ENCODE data around the gene PPARG. TPM values are rescaled to one million over a fixed set of nuclear protein-coding genes. Genes with fewer than 3 reads are reported as not detected.
"Not testable (repeated sequence)": the region's sequence is repeated elsewhere in the genome, so short reads cannot be mapped to it uniquely, and the experiment has no call there.

The PPARG gene
- total RNA-seq, 1 experiment from 2014 or later, result not detected

DNA sequence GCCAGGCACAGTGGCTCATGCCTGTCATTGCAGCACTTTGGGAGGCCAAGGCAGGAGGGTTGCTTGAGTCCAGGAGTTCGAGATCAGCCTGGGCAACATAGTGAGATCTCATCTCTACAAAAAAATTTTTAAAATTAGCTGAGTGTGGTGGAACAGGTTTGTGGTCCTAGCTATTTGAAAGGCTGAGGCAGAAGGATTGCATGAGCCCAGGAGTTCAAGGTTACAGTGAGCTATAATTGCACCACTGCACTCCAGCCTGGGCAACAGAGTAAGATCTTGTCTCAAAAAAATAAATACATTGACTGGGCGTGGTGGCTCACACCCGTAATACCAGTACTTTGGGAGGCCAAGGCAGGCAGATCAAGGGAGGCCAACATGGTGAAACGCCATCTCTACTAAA lies 168.5 kb downstream of the PPARG start:
- not testable (repeated sequence) for H3K9me2 ChIP-seq (replicated peaks; ENCODE audit: insufficient read depth, low read length); H3K79me2 ChIP-seq (ENCODE audit: low read length); H4K20me1 ChIP-seq (ENCODE audit: insufficient read depth, low read depth, low read length); DNase-seq; H3K27me3 ChIP-seq (ENCODE audit: low read length); H3K27ac ChIP-seq (ENCODE audit: low read length); H3K4me2 ChIP-seq (ENCODE audit: low read depth, low read length, poor library complexity, severe bottlenecking); H3K36me3 ChIP-seq (ENCODE audit: insufficient read depth, low read length); H3K9ac ChIP-seq (ENCODE audit: low read length); H3K9me3 ChIP-seq (ENCODE audit: low read length); H3K4me1 ChIP-seq (ENCODE audit: low read length); H2AFZ ChIP-seq (ENCODE audit: low read length); H3K4me3 ChIP-seq (ENCODE audit: low read length)

DNA sequence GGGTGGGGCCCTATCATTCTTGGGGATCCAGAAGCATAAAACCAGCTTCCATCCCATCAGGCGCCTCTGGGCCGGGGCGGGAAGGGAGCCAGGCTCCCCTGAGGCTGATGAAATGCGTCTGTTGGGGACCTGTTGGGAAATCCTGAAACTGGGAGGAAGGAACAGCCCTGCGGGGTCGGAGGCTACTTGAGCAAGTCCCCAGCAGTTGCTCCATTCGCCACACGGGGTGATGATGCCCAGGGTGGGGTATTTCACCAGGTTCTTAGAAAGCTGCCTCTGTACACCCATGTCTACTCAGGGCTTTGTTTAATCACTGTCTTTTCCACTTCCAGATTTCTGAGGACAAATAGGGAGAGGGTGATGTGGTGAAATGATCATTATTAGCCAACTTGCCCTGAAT lies 170.0 kb downstream of the PPARG start:
- no peaks in the 10 kb centered on the region for H3K79me2 ChIP-seq (ENCODE audit: low read length)
- H3K9ac ChIP-seq (ENCODE audit: low read length), result no peak overlapping the region
- no peaks in the 10 kb centered on the region for H4K20me1 ChIP-seq (ENCODE audit: insufficient read depth, low read depth, low read length)
- no peak for DNase-seq
- H3K27ac ChIP-seq (ENCODE audit: low read length), result no peak overlapping the region
- no peaks in the 10 kb centered on the region for H3K9me3 ChIP-seq (ENCODE audit: low read length)
- no peaks in the 10 kb centered on the region for H3K9me2 ChIP-seq (replicated peaks; ENCODE audit: insufficient read depth, low read length)
- no peak overlapping the region for H3K4me2 ChIP-seq (ENCODE audit: low read depth, low read length, poor library complexity, severe bottlenecking)
- no peaks in the 10 kb centered on the region; the same call in 1 of the 2 replicates for H3K4me1 ChIP-seq (ENCODE audit: low read length)
- no peaks in the 10 kb centered on the region for H3K36me3 ChIP-seq (ENCODE audit: insufficient read depth, low read length)
- 0 out of 2 replicates have a peak, but pooled peaks cover 2% of the 10 kb centered on the region for H3K27me3 ChIP-seq (ENCODE audit: low read length)
- no peak overlapping the region for H2AFZ ChIP-seq (ENCODE audit: low read length)
- H3K4me3 ChIP-seq (ENCODE audit: low read length), result no peak overlapping the region

DNA sequence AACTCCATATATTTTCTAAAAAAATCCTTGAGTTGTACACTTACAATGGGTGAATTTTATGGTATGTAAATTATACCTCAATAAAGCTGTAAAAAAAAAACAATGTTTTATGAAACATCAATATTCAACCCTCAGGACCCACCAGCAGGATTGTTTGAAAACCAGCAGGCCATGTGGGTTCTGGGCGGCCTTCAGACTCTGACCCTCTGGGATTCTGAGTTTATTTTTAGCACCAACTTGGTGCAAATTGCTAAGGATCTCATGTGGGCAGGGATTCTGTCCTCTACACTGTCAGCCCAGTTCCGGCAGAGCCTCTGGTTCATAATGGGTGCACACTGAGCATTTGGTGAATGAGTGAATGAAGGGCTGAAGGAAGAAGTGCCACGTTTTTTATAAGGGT lies 171.3 kb downstream of the PPARG start:
- Histone ChIP-seq H3K27ac (ENCODE audit: low read length) (no peak overlapping the region), H3K79me2 (ENCODE audit: low read length) (no peaks in the 10 kb centered on the region), H3K4me2 (ENCODE audit: low read depth, low read length, poor library complexity, severe bottlenecking) (no peak overlapping the region), H4K20me1 (ENCODE audit: insufficient read depth, low read depth, low read length) (no peaks in the 10 kb centered on the region), H2AFZ (ENCODE audit: low read length) (no peak overlapping the region), H3K9me2 (replicated peaks; ENCODE audit: insufficient read depth, low read length) (no peaks in the 10 kb centered on the region), H3K4me3 (ENCODE audit: low read length) (no peak overlapping the region), H3K36me3 (ENCODE audit: insufficient read depth, low read length) (no peaks in the 10 kb centered on the region), H3K4me1 (ENCODE audit: low read length) (no peaks in the 10 kb centered on the region; the same call in 1 of the 2 replicates), H3K9ac (ENCODE audit: low read length) (no peak overlapping the region), H3K9me3 (ENCODE audit: low read length) (no peaks in the 10 kb centered on the region), H3K27me3 (ENCODE audit: low read length) (0 out of 2 replicates have a peak, but pooled peaks cover 2% of the 10 kb centered on the region)
- no peak for DNase-seq

DNA sequence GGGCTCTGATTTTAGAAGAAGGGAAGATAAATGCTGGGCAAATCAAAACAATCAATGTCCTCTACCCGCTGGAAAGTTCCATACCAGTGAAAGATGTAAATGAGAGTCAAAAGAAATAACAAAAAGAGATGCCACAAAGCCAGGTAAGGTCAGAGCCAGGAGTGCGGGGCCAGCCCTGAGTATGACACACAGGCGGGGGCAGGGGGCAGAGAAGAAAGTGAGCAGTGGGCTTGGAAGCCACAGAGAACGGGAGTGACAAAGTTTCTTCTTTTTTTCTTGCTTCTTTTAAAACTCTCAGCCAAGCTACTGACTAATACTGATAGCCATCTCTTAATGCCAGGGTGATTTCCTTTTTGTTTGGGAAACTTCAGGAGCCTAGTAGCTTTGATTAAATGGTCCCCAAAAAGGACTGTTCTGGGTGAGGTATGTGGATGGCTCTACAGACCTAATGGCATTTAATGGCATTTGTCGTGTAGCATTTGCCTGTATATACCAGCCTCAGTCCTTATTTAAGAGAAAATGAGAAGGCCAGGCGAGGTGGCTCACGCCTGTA lies 172.3 kb downstream of the PPARG start:
- Histone ChIP-seq H3K27ac (ENCODE audit: low read length) (no peak overlapping the region), H3K9me3 (ENCODE audit: low read length) (no peaks in the 10 kb centered on the region), H3K4me2 (ENCODE audit: low read depth, low read length, poor library complexity, severe bottlenecking) (no peak overlapping the region), H3K79me2 (ENCODE audit: low read length) (no peaks in the 10 kb centered on the region), H2AFZ (ENCODE audit: low read length) (no peak overlapping the region), H3K4me1 (ENCODE audit: low read length) (no peaks in the 10 kb centered on the region; the same call in 1 of the 2 replicates), H3K9me2 (replicated peaks; ENCODE audit: insufficient read depth, low read length) (no peaks in the 10 kb centered on the region), H3K36me3 (ENCODE audit: insufficient read depth, low read length) (no peaks in the 10 kb centered on the region), H4K20me1 (ENCODE audit: insufficient read depth, low read depth, low read length) (no peaks in the 10 kb centered on the region), H3K27me3 (ENCODE audit: low read length) (0 out of 2 replicates have a peak, but pooled peaks cover 2% of the 10 kb centered on the region), H3K9ac (ENCODE audit: low read length) (no peak overlapping the region), H3K4me3 (ENCODE audit: low read length) (no peak overlapping the region)
- DNase-seq, result no peak

DNA sequence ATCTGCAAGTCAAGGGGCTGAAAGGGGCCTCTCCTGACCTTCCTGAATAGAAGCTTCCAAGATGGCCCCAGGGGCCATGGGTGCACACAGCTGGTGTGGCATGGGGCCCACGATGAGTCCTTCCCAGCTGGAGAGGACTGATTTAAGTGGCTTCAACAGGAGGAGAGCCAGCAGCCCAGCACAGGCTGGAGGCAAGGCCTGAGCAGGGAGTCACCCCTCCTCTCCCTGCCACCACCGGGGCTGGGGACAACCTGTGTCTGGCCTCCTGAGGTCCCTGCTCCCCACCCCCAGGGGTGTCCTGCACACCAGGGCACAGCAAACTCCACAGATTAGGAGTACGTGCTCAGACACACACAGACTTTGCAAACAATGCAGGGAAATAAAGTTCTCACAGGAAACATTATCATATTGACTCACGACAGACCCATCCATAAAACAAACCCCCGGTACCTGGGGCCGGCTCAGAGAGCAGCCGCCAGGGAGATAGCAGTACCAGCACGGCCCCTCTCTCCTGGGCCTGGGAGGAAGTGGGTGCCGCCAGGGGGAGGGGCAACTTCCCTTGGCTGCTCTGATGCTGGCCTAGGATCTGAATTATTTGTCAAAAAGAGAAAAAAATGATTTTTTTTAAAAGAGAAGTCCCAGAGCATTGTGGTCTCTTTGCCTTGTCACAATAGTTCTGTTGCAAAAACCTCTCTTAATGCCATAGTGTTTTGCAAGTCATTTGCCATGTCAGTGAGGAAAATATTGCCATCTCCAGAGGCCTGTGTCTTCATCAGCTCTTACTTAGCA lies 173.5 kb downstream of the PPARG start:
- no peaks in the 10 kb centered on the region for H3K9me3 ChIP-seq (ENCODE audit: low read length)
- 0 out of 2 replicates have a peak, but pooled peaks cover 2% of the 10 kb centered on the region for H3K27me3 ChIP-seq (ENCODE audit: low read length)
- no peaks in the 10 kb centered on the region for H3K9me2 ChIP-seq (replicated peaks; ENCODE audit: insufficient read depth, low read length)
- H3K4me2 ChIP-seq (ENCODE audit: low read depth, low read length, poor library complexity, severe bottlenecking), result no peak overlapping the region
- no peak for DNase-seq
- H3K4me3 ChIP-seq (ENCODE audit: low read length), result no peak overlapping the region
- H3K4me1 ChIP-seq (ENCODE audit: low read length), result no peaks in the 10 kb centered on the region; the same call in 1 of the 2 replicates
- H3K9ac ChIP-seq (ENCODE audit: low read length), result no peak overlapping the region
- no peaks in the 10 kb centered on the region for H3K79me2 ChIP-seq (ENCODE audit: low read length)
- H2AFZ ChIP-seq (ENCODE audit: low read length), result no peak overlapping the region
- no peaks in the 10 kb centered on the region for H4K20me1 ChIP-seq (ENCODE audit: insufficient read depth, low read depth, low read length)
- H3K36me3 ChIP-seq (ENCODE audit: insufficient read depth, low read length), result no peaks in the 10 kb centered on the region
- H3K27ac ChIP-seq (ENCODE audit: low read length), result no peak overlapping the region

DNA sequence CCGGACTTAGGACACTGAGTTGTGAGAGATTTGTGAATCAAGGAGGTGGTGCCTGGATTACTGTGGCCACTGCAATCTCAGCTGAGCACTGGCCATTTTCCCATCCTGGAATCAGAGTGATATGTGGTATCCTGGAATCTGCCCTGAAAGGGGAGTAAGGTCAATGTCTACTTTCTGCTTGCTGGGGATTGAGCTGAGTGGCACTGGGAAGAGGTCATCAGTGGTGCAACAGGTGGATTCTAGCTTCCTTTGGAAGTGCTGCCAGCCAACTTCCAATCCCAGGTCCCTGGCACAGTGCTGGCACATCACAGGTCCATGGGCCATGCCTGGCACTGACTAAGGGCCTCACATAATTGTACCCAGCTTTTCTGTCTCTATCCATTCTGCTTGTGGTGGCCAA lies 174.8 kb downstream of the PPARG start:
- Histone ChIP-seq H3K9me2 (replicated peaks; ENCODE audit: insufficient read depth, low read length) (no peaks in the 10 kb centered on the region), H3K79me2 (ENCODE audit: low read length) (no peaks in the 10 kb centered on the region), H3K4me2 (ENCODE audit: low read depth, low read length, poor library complexity, severe bottlenecking) (no peak overlapping the region), H3K27ac (ENCODE audit: low read length) (no peak overlapping the region), H2AFZ (ENCODE audit: low read length) (no peak overlapping the region), H4K20me1 (ENCODE audit: insufficient read depth, low read depth, low read length) (no peaks in the 10 kb centered on the region), H3K9me3 (ENCODE audit: low read length) (no peaks in the 10 kb centered on the region), H3K36me3 (ENCODE audit: insufficient read depth, low read length) (no peaks in the 10 kb centered on the region), H3K4me3 (ENCODE audit: low read length) (no peak overlapping the region), H3K27me3 (ENCODE audit: low read length) (0 out of 2 replicates have a peak, but pooled peaks cover 2% of the 10 kb centered on the region), H3K9ac (ENCODE audit: low read length) (no peak overlapping the region), H3K4me1 (ENCODE audit: low read length) (no peaks in the 10 kb centered on the region; the same call in 1 of the 2 replicates)
- DNase-seq, result no peak

DNA sequence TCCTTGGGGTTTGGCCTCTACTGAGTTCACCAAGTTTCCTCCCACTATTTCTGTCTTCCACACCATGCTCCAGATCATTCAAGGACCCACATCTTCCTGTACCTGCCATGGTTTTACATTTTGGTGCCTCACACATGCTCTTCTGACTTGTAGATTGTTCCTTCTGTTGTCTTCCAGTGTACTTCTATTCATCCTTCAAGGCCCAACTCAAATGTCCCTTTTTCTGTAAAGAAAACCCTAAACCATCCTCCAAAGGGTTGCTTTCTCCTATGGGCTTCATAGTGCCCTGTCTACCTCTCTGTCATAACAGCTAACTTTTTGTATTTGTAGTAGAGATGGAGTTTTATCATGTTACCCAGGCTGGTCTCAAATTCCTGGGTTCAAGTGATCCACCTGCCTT lies 175.3 kb downstream of the PPARG start:
- Histone ChIP-seq H3K36me3 (ENCODE audit: insufficient read depth, low read length) (no peaks in the 10 kb centered on the region), H3K27me3 (ENCODE audit: low read length) (0 out of 2 replicates have a peak, but pooled peaks cover 2% of the 10 kb centered on the region), H3K9ac (ENCODE audit: low read length) (no peak overlapping the region), H3K4me1 (ENCODE audit: low read length) (no peaks in the 10 kb centered on the region; the same call in 1 of the 2 replicates), H3K4me2 (ENCODE audit: low read depth, low read length, poor library complexity, severe bottlenecking) (no peak overlapping the region), H3K79me2 (ENCODE audit: low read length) (no peaks in the 10 kb centered on the region), H3K4me3 (ENCODE audit: low read length) (no peak overlapping the region), H3K9me2 (replicated peaks; ENCODE audit: insufficient read depth, low read length) (no peaks in the 10 kb centered on the region), H3K27ac (ENCODE audit: low read length) (no peak overlapping the region), H2AFZ (ENCODE audit: low read length) (no peak overlapping the region), H4K20me1 (ENCODE audit: insufficient read depth, low read depth, low read length) (no peaks in the 10 kb centered on the region), H3K9me3 (ENCODE audit: low read length) (no peaks in the 10 kb centered on the region)
- no peak for DNase-seq

DNA sequence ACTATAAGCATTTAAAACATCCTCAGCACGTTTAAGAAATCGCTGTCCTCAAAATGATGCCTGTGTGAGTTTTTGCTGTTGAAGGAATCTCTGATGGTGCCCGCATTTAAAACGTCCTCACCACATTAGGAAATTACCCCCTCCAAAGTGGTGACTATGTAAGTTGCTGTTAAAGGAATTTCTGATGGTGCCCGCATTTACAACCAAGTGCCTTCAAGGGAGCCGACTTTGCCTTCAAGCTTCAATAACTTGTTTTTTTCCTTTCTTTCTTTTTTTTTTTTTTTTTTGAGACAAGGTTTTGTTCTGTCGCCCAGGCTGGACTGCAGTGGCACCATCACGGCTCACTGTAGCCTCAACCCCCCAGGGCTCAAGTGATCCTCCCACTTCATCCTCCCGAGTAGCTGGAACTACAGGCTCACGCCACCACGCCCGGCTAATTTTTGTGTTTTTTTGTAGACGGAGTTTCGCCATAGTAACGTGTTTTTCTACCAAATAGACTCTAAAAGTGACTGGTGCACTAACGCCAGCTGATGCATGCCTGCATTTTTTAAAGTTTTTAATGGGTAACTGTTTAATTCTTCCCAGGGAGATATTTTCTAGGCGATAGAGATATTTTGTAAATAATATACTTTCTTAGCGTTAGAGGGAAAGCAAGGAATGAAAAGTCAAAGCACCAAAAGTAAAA lies 176.4 kb downstream of the PPARG start:
- Histone ChIP-seq H3K9me3 (ENCODE audit: low read length) (no peaks in the 10 kb centered on the region), H3K36me3 (ENCODE audit: insufficient read depth, low read length) (no peaks in the 10 kb centered on the region), H4K20me1 (ENCODE audit: insufficient read depth, low read depth, low read length) (no peaks in the 10 kb centered on the region), H3K9ac (ENCODE audit: low read length) (no peak overlapping the region), H3K27ac (ENCODE audit: low read length) (no peak overlapping the region), H3K79me2 (ENCODE audit: low read length) (no peaks in the 10 kb centered on the region), H3K4me3 (ENCODE audit: low read length) (no peak overlapping the region), H3K9me2 (replicated peaks; ENCODE audit: insufficient read depth, low read length) (no peaks in the 10 kb centered on the region), H3K4me1 (ENCODE audit: low read length) (no peaks in the 10 kb centered on the region; the same call in 1 of the 2 replicates), H3K27me3 (ENCODE audit: low read length) (0 out of 2 replicates have a peak, but pooled peaks cover 2% of the 10 kb centered on the region), H3K4me2 (ENCODE audit: low read depth, low read length, poor library complexity, severe bottlenecking) (no peak overlapping the region), H2AFZ (ENCODE audit: low read length) (no peak overlapping the region)
- DNase-seq, result no peak
